Stimulated activated CD4-positive, alpha-beta T cell treated with anti-CD3 and anti-CD28 coated beads, Interleukin-12 subunit alpha, Interleukin-12 subunit beta, amount 100 ng/mL, for 24 hours (primary cell): ENCODE results near the gene RDH16.
"Not testable (repeated sequence)": the region's sequence is repeated elsewhere in the genome, so short reads cannot be mapped to it uniquely, and the experiment has no call there.

ENCODE experiments used
- DNase-seq, 2 experiments: peaks; one replicate each; pipeline ENCODE4 v3.0.0-alpha.2; 2020; ENCODE audit warnings: low read depth in 2 of 2

Gene RDH16

GRCh38 chr12:56922031-56922430 lies 35.4 kb downstream of the RDH16 start:
- no peak for DNase-seq

- DNase-seq, result no peak
Observed at GRCh38 chr12:56921346-56921745, 36.1 kb downstream of the RDH16 start.

GRCh38 chr12:56918139-56918538 lies 39.3 kb downstream of the RDH16 start:
- DNase-seq, result not testable (repeated sequence)

- DNase-seq, result no peak
Observed at GRCh38 chr12:56916996-56917333, 40.4 kb downstream of the RDH16 start.

- DNase-seq, result no peak
Observed at GRCh38 chr12:56916296-56916995, 41.0 kb downstream of the RDH16 start.

GRCh38 chr12:56914724-56915123 lies 42.7 kb downstream of the RDH16 start:
- no peak for DNase-seq

GRCh38 chr12:56914256-56914655 lies 43.2 kb downstream of the RDH16 start:
- DNase-seq, result no peak

GRCh38 chr12:56909403-56909802 lies 48.0 kb downstream of the RDH16 start:
- DNase-seq, result not testable (repeated sequence)

GRCh38 chr12:56908136-56908535 lies 49.3 kb downstream of the RDH16 start:
- DNase-seq, result no peak

- DNase-seq, result no peak
Observed at GRCh38 chr12:56905852-56906251, 51.6 kb downstream of the RDH16 start.

GRCh38 chr12:56903374-56903773 lies 54.0 kb downstream of the RDH16 start:
- no peak for DNase-seq
